Kasumi-1 (cell line): ENCODE results near the gene AOC2.
"Not testable (repeated sequence)": the region's sequence is repeated elsewhere in the genome, so short reads cannot be mapped to it uniquely, and the experiment has no call there.

Experiments used
- DNase-seq, 2 experiments: peaks; one replicate each; lab custom pipeline; 2025; lab: John Stamatoyannopoulos, UW

Gene AOC2

DNA sequence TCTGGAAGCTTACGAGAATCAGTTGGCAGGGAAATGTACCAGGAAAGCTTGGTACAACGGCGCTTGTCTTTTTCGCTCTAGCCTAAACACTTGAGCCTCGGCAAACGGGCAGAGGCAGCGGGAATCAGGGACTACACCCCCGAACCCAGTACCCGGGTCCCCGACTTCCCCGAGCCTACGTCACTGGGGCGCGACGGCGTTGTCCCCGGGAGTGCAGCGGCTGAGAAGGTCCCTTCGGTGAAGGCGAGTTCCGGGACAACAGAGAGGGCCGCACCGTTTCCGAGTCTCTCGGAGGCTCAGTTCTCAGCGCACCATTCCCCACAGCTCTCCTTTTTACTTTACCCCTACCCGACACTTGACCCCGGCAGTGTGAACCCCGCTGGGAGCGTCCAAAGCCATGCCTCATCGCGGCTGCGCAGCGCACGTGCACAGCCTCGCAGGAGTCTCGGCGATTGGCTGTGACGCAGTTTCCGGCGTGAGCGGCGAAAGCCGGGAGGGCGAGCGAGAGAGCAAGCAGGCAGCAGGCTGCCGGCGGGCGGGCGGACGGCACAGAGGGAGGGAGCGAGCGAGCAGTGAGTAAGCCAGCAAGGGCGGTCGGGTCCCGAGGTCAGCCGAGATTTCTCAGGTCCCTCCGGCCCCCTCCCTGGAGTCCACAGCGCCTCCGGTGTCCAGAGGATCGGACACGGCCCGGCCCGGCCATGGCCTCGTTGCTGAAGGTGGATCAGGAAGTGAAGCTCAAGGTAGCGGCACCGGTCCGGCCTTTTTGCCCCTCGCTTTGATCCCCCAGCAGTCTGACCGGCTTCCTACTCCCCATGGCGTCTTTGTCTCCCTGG is 11.2 kb upstream of the AOC2 start, which contains the start of gene PSME3:
Gene PSME3 (plus strand): TSS at position 464 of the 833 bp plus-strand sequence. CDS start 235 bp downstream, at position 699.
- peak; percentile 76 to 80 for DNase-seq

GRCh38 chr17:42833767-42834422 is 10.5 kb upstream of the AOC2 start:
- DNase-seq = no peak

DNA sequence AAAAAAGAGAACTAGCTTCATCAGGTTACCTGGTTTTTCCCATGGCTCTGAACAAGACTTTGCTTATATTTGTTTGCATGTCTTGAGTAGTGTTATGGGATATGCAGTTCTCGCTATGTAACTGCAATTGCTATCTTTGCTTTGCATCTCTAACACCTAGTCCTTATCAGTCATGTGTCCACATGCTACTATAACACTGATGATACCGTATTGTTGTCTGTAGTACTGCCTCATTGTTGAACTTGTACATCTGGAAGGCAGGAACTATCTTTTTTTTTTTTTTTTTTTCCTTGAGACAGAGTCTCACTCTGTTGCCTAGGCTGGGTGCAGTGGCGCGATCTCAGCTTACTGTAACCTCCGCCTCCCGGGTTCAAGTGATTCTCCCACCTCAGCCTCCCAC is 8.6 kb upstream of the AOC2 start:
- no peak for DNase-seq

- DNase-seq = no peak
Measured at GRCh38 chr17:42841975-42842685, 2.2 kb upstream of the AOC2 start.

- DNase-seq = peak; percentile 79 to 87
Measured at GRCh38 chr17:42843358-42843934, 934 bp upstream of the AOC2 start.

- no peak for DNase-seq
Measured at GRCh38 chr17:42844761-42845555, 578 bp downstream of the AOC2 start.

GRCh38 chr17:42845556-42845917 is 1.2 kb downstream of the AOC2 start:
- DNase-seq = no peak

- no peak for DNase-seq
Measured at GRCh38 chr17:42845918-42846593, 1.7 kb downstream of the AOC2 start.

- DNase-seq = no peak
Measured at GRCh38 chr17:42846594-42847280, 2.4 kb downstream of the AOC2 start.

DNA sequence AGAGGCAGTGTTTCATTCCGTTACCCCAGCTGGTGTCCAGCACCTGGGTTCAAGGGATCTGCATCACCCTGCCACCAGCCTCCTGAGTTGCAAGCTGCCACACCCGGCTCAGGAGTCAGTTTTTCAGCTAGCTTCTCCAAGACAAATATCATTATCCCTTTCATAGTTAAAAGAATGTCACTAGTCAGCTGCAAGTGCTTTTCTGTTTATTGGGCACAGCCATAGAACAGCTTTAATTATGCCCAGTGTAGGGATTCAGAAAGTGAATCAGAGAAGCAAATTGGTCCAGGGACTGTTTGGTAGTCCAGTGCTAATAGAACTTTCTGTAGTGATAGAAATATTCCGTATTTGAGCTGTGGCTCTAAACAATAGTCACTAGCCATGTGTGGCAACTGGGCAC is 3.7 kb downstream of the AOC2 start:
- no peak for DNase-seq

GRCh38 chr17:42849031-42849430 is 4.7 kb downstream of the AOC2 start:
- DNase-seq = no peak

DNA sequence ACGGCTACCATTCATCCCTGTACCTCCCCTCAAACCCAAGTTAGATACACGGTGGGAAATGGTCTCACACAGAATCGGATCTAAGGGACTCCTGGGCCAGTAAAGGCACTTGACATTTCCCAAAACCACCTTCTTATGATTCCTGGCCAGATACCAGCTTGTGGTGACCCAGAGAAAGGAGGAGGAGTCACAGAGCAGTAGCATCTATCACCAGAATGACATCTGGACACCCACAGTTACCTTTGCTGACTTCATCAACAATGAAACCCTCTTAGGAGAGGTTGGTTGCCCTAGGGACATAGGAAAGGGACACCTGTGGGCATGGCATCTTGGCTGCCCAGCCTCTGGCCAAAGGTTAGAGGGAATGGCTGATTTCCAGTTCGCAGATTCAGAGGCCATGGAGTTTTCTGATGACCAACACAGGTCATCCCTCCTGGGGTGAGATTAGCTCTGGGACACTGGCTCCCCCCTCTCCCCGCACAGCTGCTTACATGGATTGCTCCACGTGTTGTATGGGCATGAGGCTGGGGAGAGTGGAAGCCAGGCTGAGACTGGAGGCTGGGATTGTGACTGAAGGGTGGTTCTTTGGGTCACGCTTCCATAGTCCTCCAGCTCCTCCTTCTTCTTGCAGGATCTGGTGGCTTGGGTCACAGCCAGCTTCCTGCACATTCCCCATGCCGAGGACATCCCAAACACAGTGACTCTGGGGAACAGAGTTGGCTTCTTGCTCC is 5.2 kb downstream of the AOC2 start:
- DNase-seq = no peak

DNA sequence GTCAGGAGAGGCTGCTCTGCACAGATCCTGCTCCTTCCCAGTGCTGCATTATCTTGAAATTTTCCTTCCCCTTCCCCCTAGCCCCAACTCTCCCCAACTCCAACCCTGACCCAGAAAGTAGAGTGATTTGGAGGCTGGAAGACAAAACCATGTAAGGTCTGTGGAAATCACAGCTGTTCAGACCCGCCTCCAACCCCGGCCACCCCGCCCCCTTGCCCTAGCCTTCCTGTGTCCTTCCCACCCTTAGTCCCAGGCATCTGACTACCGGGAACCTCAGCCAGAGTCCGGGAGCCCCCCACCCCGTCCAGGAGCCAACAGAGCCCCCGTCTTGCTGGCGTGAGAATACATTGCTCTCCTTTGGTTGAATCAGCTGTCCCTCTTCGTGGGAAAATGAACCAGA is 6.6 kb downstream of the AOC2 start, which contains the start of gene AOC3:
Gene AOC3 (plus strand): TSS at position 246 of the 400 bp plus-strand sequence. CDS start 145 bp downstream, at position 391.
- no peak for DNase-seq

DNA sequence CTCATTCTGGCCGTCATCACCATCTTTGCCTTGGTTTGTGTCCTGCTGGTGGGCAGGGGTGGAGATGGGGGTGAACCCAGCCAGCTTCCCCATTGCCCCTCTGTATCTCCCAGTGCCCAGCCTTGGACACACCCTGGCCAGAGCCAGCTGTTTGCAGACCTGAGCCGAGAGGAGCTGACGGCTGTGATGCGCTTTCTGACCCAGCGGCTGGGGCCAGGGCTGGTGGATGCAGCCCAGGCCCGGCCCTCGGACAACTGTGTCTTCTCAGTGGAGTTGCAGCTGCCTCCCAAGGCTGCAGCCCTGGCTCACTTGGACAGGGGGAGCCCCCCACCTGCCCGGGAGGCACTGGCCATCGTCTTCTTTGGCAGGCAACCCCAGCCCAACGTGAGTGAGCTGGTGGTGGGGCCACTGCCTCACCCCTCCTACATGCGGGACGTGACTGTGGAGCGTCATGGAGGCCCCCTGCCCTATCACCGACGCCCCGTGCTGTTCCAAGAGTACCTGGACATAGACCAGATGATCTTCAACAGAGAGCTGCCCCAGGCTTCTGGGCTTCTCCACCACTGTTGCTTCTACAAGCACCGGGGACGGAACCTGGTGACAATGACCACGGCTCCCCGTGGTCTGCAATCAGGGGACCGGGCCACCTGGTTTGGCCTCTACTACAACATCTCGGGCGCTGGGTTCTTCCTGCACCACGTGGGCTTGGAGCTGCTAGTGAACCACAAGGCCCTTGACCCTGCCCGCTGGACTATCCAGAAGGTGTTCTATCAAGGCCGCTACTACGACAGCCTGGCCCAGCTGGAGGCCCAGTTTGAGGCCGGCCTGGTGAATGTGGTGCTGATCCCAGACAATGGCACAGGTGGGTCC is 7.2 kb downstream of the AOC2 start:
- DNase-seq = not testable (repeated sequence)

DNA sequence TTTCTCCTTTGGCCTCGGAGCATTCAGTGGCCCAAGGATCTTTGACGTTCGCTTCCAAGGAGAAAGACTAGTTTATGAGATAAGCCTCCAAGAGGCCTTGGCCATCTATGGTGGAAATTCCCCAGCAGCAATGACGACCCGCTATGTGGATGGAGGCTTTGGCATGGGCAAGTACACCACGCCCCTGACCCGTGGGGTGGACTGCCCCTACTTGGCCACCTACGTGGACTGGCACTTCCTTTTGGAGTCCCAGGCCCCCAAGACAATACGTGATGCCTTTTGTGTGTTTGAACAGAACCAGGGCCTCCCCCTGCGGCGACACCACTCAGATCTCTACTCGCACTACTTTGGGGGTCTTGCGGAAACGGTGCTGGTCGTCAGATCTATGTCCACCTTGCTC is 8.0 kb downstream of the AOC2 start:
- DNase-seq = no peak

DNA sequence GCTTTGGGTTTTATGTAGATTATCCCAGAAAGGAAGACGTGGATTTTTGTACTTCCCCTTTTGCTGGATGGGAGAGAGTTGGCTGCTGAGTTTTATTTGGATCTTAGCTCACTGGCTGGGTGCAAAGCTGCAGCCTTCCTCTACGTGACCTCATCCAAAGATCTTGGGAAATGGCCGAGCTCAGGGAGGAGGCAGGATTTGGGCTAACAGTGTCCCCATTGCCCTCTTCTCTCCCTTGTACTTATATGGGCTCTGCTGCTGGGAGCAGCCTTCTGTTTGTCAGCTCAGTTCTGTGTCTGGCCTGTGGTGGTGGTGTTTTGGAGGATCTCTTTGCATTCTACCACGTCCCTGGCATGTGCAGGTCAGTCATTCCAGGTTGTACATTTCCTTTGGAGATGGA is 8.6 kb downstream of the AOC2 start:
- DNase-seq = peak; percentile 22 to 33

GRCh38 chr17:42853597-42853967 is 9.2 kb downstream of the AOC2 start:
- DNase-seq = no peak

DNA sequence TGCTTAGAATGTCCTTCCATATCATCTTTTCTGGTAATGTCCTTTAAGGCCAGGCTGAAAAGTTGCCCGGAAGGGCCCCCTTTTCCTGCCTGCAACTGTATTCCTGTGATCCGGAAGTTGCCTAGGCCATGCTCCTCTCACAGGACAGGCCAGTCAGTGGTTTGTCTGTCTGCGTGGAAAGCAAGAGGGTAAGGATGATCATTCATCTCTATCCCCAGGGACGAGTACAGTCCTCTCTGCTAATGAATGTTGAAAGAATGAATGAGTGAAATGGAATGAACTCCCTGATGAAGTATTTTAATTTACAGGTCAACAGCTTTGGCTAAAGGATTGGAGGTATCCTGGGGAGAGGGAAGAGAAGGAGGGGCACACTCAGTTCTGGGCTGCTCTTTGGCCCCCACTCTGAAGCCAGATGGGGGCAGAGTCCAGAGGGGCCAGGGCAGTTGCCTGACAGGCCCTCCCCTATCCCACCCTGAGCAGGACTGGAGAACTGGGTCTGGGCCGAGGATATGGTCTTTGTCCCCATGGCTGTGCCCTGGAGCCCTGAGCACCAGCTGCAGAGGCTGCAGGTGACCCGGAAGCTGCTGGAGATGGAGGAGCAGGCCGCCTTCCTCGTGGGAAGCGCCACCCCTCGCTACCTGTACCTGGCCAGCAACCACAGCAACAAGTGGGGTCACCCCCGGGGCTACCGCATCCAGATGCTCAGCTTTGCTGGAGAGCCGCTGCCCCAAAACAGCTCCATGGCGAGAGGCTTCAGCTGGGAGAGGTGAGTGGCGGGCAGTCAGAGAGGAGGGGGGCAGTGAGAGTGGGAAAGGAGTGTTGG is 9.8 kb downstream of the AOC2 start:
- DNase-seq = no peak
